ENCODE results near the gene TAF9. TPM values are rescaled to one million over a fixed set of nuclear protein-coding genes. Genes with fewer than 3 reads are reported as not detected.

The TAF9 gene
- total and polyA plus RNA-seq, 8 donors = 1.2 to 77.9 (median 36.2) TPM

- Histone ChIP-seq H3K36me3 (no peaks in the 10 kb centered on the region), H3K9me3 (no peaks in the 10 kb centered on the region), H3K4me1 (peaks cover 10 to 52% (median 19%) of the 10 kb centered on the region in 4 donors), H3K27me3 (no peaks in the 10 kb centered on the region), H3K4me3 (peak overlapping the region; percentile 50 to 76 (median 66)), H3K27ac (peak overlapping the region; percentile 85 to 90 (median 89))
- TF ChIP-seq CTCF (IDR thresholded peaks at IDR 0.05) = no peak
- TF ChIP-seq POLR2AphosphoS5 (IDR thresholded peaks at IDR 0.05) = peak in 2 of 3 donors; percentile 48 to 51
- 26 to 44% (median 31%) methylated on average over 11 of the region's 11 CpGs for WGBS, 5 donors
- DNase-seq = peak; percentile 54 to 75
- intact Hi-C loops (cut with DNase I; ENCODE audit: low total_unique reads) = no loop called here
Measured at GRCh38 chr5:69331528-69332445, 37.5 kb downstream of the TAF9 start.

GRCh38 chr5:69329905-69330489, 39.3 kb downstream of the TAF9 start:
- Histone ChIP-seq H3K4me3 (no peak overlapping the region), H3K9me3 (no peaks in the 10 kb centered on the region), H3K4me1 (peaks cover 10 to 52% (median 19%) of the 10 kb centered on the region in 4 donors), H3K27ac (peak overlapping the region in 3 of 5 donors; percentile 18 to 64 (median 53)), H3K36me3 (no peaks in the 10 kb centered on the region), H3K27me3 (no peaks in the 10 kb centered on the region)
- TF ChIP-seq POLR2A (IDR thresholded peaks at IDR 0.05) (no peak), POLR2AphosphoS5 (IDR thresholded peaks at IDR 0.05) (no peak), CTCF (IDR thresholded peaks at IDR 0.05) (no peak), EP300 (IDR thresholded peaks at IDR 0.05) (no peak)
- WGBS, 5 donors = 47 to 72% (median 56%) methylated on average over 9 of the region's 9 CpGs
- DNase-seq = peak in 1 of 2 donors; percentile 2
- intact Hi-C loops (cut with DNase I; ENCODE audit: low total_unique reads) = no loop called here

GRCh38 chr5:69326365-69326764, 43.0 kb downstream of the TAF9 start:
- H3K27ac ChIP-seq = no peak overlapping the region
- H3K4me1 ChIP-seq = peaks cover 0 to 21% (median 3%) of the 10 kb centered on the region in 4 donors
- TF ChIP-seq CTCF (IDR thresholded peaks at IDR 0.05) (no peak), POLR2AphosphoS5 (IDR thresholded peaks at IDR 0.05) (no peak), EP300 (IDR thresholded peaks at IDR 0.05) (no peak), POLR2A (IDR thresholded peaks at IDR 0.05) (no peak)
- H3K4me3 ChIP-seq = no peak overlapping the region
- intact Hi-C loops (cut with DNase I; ENCODE audit: low total_unique reads) = no loop called here
- DNase-seq = peak in 1 of 2 donors; percentile 34
- H3K36me3 ChIP-seq = no peaks in the 10 kb centered on the region
- H3K27me3 ChIP-seq = no peaks in the 10 kb centered on the region
- H3K9me3 ChIP-seq = no peaks in the 10 kb centered on the region
- 75 to 92% (median 86%) methylated on average over 1 of the region's 1 CpG for WGBS, 5 donors

DNA sequence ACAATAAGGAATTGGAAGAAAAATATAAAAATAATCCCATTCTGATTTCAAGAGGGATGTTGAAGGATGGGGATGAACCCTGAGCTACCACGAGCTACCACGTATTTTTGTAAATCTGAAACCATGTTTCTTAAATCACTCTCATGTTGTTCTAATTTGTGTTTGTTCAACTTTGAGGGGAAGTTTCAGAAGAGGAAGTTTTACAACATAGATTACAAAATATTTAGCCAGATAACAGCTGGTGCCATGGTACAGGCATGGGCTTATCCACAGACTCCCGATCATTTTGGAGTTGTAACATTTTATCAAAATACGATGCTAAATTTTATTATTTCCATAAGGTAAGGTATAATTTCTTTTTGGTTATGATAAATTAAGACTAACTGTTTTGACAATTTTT, 51.9 kb downstream of the TAF9 start:
- WGBS, 5 donors = 75 to 88% (median 83%) methylated on average over 4 of the region's 4 CpGs
- H3K4me1 ChIP-seq = no peaks in the 10 kb centered on the region
- H3K9me3 ChIP-seq = no peaks in the 10 kb centered on the region
- peaks cover 0 to 70% (median 60%) of the 10 kb centered on the region in 4 donors for H3K36me3 ChIP-seq
- no peaks in the 10 kb centered on the region for H3K27me3 ChIP-seq
- no peak for DNase-seq
- peak overlapping the region in 1 of 5 donors; percentile 11 for H3K27ac ChIP-seq
- no peak overlapping the region for H3K4me3 ChIP-seq
- intact Hi-C loops (cut with DNase I; ENCODE audit: low total_unique reads) = no loop called here
- no peak for TF ChIP-seq POLR2A (IDR thresholded peaks at IDR 0.05)
- no peak for TF ChIP-seq POLR2AphosphoS5 (IDR thresholded peaks at IDR 0.05)
- TF ChIP-seq CTCF (IDR thresholded peaks at IDR 0.05) = no peak
- TF ChIP-seq EP300 (IDR thresholded peaks at IDR 0.05) = no peak

All from stomach (tissue), 9 donors.